Neural crest cell (in vitro differentiated cells): ENCODE measurements around the gene TAOK1. TPM values are rescaled to one million over a fixed set of nuclear protein-coding genes. Genes with fewer than 3 reads are reported as not detected.
A peak's percentile ranks its signal among the peaks of the same experiment; 100 is the strongest.

Experiments used
- DNase-seq: peaks from one replicate; pipeline ENCODE4 v3.0.0; 2021; ENCODE audit warnings: low read depth, mixed read lengths, low spot score
- H3K27ac Mint-ChIP-seq: one replicate; pipeline ENCODE4 v1.8.0; 2021; ENCODE audit warnings: mild to moderate bottlenecking, mixed read lengths; ENCODE audit not compliant: unreplicated experiment
- H3K27me3 Mint-ChIP-seq: 2 replicates; pipeline ENCODE4 v1.8.0; 2021; ENCODE audit warnings: low read depth, mild to moderate bottlenecking, mixed read lengths
- H3K36me3 Mint-ChIP-seq: 2 replicates; pipeline ENCODE4 v1.8.0; 2021; ENCODE audit warnings: low read depth, mild to moderate bottlenecking, mixed read lengths
- H3K4me1 Mint-ChIP-seq: 2 replicates; pipeline ENCODE4 v1.8.0; 2021; ENCODE audit warnings: mixed read lengths
- H3K4me3 Mint-ChIP-seq: one replicate; pipeline ENCODE4 v1.8.0; 2021; ENCODE audit warnings: mild to moderate bottlenecking, mixed read lengths
- H3K9me3 Mint-ChIP-seq: 2 replicates; pipeline ENCODE4 v1.8.0; 2021; ENCODE audit warnings: mixed read lengths
- CTCF ChIP-seq: fragments of 200-600 bp; sonication (generic); conservative IDR thresholded peaks from 2 replicates; pipeline ENCODE4 v1.5.0; 2021; ENCODE audit warnings: antibody characterized with exemption, mild to moderate bottlenecking
- total RNA-seq: library from RNA; stranded (reverse); gene quantifications from 2 replicates; pipeline ENCODE4 v1.2.1, GENCODE V29; 2021

TAOK1 gene
- total RNA-seq, 1 donor from 2014 or later: 81.9 TPM

GRCh38 chr17:29433541-29433940, 43.4 kb downstream of the TAOK1 start:
- no peaks in the 10 kb centered on the region for H3K27me3 Mint-ChIP-seq

GRCh38 chr17:29434550-29434949, 44.4 kb downstream of the TAOK1 start:
- peaks cover 6% of the 10 kb centered on the region for H3K36me3 Mint-ChIP-seq
- no peak for DNase-seq

More at GRCh38 chr17:29433541-29433940, 43.4 kb downstream of the TAOK1 start:
- TF ChIP-seq CTCF: no peak
- DNase-seq: no peak
- Mint-ChIP-seq H3K9me3 (peaks cover 6% of the 10 kb centered on the region), H3K36me3 (peaks cover 9% of the 10 kb centered on the region), H3K27ac (peak overlapping the region; percentile 54), H3K4me3 (no peak overlapping the region), H3K4me1 (peaks cover 25% of the 10 kb centered on the region)

GRCh38 chr17:29442451-29442850, 52.3 kb downstream of the TAOK1 start:
- Mint-ChIP-seq H3K4me3 (no peak overlapping the region), H3K27me3 (no peaks in the 10 kb centered on the region), H3K9me3 (no peaks in the 10 kb centered on the region), H3K4me1 (peaks cover 24% of the 10 kb centered on the region), H3K36me3 (peaks cover 2% of the 10 kb centered on the region), H3K27ac (no peak overlapping the region)
- DNase-seq: no peak
- no peak for TF ChIP-seq CTCF

More at GRCh38 chr17:29434550-29434949, 44.4 kb downstream of the TAOK1 start:
- Mint-ChIP-seq H3K27ac (no peak overlapping the region), H3K4me1 (peaks cover 25% of the 10 kb centered on the region), H3K9me3 (peaks cover 6% of the 10 kb centered on the region), H3K4me3 (no peak overlapping the region), H3K27me3 (no peaks in the 10 kb centered on the region)
- no peak for TF ChIP-seq CTCF

GRCh38 chr17:29443041-29443739, 53.0 kb downstream of the TAOK1 start:
- H3K36me3 Mint-ChIP-seq: peaks cover 2% of the 10 kb centered on the region
- H3K9me3 Mint-ChIP-seq: no peaks in the 10 kb centered on the region
- DNase-seq: no peak
- H3K4me3 Mint-ChIP-seq: no peak overlapping the region
- TF ChIP-seq CTCF: no peak
- peaks cover 27% of the 10 kb centered on the region for H3K4me1 Mint-ChIP-seq
- H3K27ac Mint-ChIP-seq: no peak overlapping the region
- no peaks in the 10 kb centered on the region for H3K27me3 Mint-ChIP-seq

GRCh38 chr17:29444589-29444988, 54.4 kb downstream of the TAOK1 start:
- TF ChIP-seq CTCF: no peak
- Mint-ChIP-seq H3K27ac (no peak overlapping the region), H3K4me3 (no peak overlapping the region), H3K4me1 (peaks cover 32% of the 10 kb centered on the region), H3K9me3 (no peaks in the 10 kb centered on the region), H3K27me3 (no peaks in the 10 kb centered on the region), H3K36me3 (peaks cover 2% of the 10 kb centered on the region)
- no peak for DNase-seq
